B cell (primary cell): ENCODE data around the gene RRP12.

ENCODE experiments used
- EZH2 ChIP-seq: IDR thresholded peaks from 2 replicates; pipeline ENCODE4 v1.6.1; 2012; ENCODE audit warnings: borderline replicate concordance, low read depth, mild to moderate bottlenecking, moderate library complexity, low read length; ENCODE audit not compliant: insufficient read depth, poor library complexity, severe bottlenecking
- TF ChIP-seq, protein P1 (sequence below): fragments of 200-600 bp; IDR thresholded peaks from one replicate; pipeline ENCODE4 v1.8.0; 2022; ENCODE audit warnings: antibody characterized with exemption, mild to moderate bottlenecking

DNA sequence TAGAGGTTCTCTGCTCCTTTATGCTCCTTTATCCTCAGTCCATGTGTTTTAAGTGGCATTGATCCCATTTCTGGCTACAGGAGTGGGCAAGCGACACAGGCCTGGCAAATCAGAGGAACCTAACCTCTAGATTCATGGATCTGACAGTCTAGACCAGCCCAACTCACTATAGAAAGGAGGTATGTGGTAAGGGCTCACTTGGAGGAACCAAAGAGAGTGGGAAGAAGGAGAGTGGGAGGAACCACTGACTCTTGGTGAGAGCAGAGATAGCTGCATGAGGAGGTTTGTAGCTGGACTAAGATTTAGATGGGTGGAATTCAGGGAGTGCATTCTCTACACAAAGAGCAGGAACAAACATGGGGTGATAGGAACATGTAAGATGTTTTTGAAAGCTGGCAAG lies 93.7 kb downstream of the RRP12 start:
- TF ChIP-seq EZH2, result no peak
- TF ChIP-seq, protein P1, sequence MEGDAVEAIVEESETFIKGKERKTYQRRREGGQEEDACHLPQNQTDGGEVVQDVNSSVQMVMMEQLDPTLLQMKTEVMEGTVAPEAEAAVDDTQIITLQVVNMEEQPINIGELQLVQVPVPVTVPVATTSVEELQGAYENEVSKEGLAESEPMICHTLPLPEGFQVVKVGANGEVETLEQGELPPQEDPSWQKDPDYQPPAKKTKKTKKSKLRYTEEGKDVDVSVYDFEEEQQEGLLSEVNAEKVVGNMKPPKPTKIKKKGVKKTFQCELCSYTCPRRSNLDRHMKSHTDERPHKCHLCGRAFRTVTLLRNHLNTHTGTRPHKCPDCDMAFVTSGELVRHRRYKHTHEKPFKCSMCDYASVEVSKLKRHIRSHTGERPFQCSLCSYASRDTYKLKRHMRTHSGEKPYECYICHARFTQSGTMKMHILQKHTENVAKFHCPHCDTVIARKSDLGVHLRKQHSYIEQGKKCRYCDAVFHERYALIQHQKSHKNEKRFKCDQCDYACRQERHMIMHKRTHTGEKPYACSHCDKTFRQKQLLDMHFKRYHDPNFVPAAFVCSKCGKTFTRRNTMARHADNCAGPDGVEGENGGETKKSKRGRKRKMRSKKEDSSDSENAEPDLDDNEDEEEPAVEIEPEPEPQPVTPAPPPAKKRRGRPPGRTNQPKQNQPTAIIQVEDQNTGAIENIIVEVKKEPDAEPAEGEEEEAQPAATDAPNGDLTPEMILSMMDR, result no peak
